ENCODE data around the gene CCR3. TPM values are rescaled to one million over a fixed set of nuclear protein-coding genes. Genes with fewer than 3 reads are reported as not detected.

CCR3 gene
- polyA plus RNA-seq, 1 donor: not detected

GRCh38 chr3:46299608-46300460, 57.6 kb downstream of the CCR3 start:
- no peak for DNase-seq

- no peak for DNase-seq
These were observed 58.2 kb downstream of the CCR3 start for GRCh38 chr3:46300461-46300789.

- no peak for DNase-seq
These were observed 59.0 kb downstream of the CCR3 start for GRCh38 chr3:46301122-46301835.

- DNase-seq: no peak
These were observed 61.0 kb downstream of the CCR3 start for GRCh38 chr3:46303240-46303639.

GRCh38 chr3:46304739-46305138, 62.5 kb downstream of the CCR3 start:
- DNase-seq: no peak

- DNase-seq: peak; percentile 34
These were observed 70.7 kb downstream of the CCR3 start for GRCh38 chr3:46312991-46313390.

- no peak for DNase-seq
These were observed 72.3 kb downstream of the CCR3 start for GRCh38 chr3:46314517-46314916.

GRCh38 chr3:46316206-46316605, 73.9 kb downstream of the CCR3 start:
- no peak for DNase-seq

Other genes starting within 250 kb of the CCR3 start
- gene FYCO1, start 246.6 kb upstream of the CCR3 start, polyA plus RNA-seq (ENCODE audit: insufficient read length): 39.9 TPM
- 0.35 TPM for gene XCR1, start 215.0 kb upstream of the CCR3 start, polyA plus RNA-seq (ENCODE audit: insufficient read length)
- 3.1 TPM for gene CCR1, start 34.1 kb upstream of the CCR3 start, polyA plus RNA-seq (ENCODE audit: insufficient read length)
- 0.58 TPM for gene CCR2, start 111.7 kb downstream of the CCR3 start, polyA plus RNA-seq (ENCODE audit: insufficient read length)
- 0.52 TPM for gene CCR5, start 128.5 kb downstream of the CCR3 start, polyA plus RNA-seq (ENCODE audit: insufficient read length)
- gene CCRL2, start 164.8 kb downstream of the CCR3 start, polyA plus RNA-seq (ENCODE audit: insufficient read length): 0.74 TPM
- gene LTF, start 222.4 kb downstream of the CCR3 start, polyA plus RNA-seq (ENCODE audit: insufficient read length): 3.7 TPM